A549 (cell line): ENCODE data around the gene BANF2. TPM values are rescaled to one million over a fixed set of nuclear protein-coding genes. Genes with fewer than 3 reads are reported as not detected.

ENCODE experiments used
- ATAC-seq, 2 experiments: fragments of 200-7000 bp in 1 of 2; fragments of >200 bp in 1 of 2; cut with Nextera tagmentation in 1 of 2; cut with Tn5 transposase in 1 of 2; 3 replicates each; pipeline versions ENCODE4 v1.8.0 to v1.9.1; 2018 to 2020; ENCODE audit warnings: mild to moderate bottlenecking in 1 of 2, moderate library complexity in 1 of 2
- CTCF ChIA-PET: fragments of 300-600 bp; sonication (Branson Sonifier 250); formaldehyde crosslinking; extraction: SDS; loops from one replicate; lab custom pipeline; 2021; ENCODE audit warnings: antibody characterized with exemption, inconsistent platforms; lab: Yijun Ruan, JAX
- POLR2A ChIA-PET: fragments of 350-600 bp; formaldehyde crosslinking; extraction: SDS; loops from one replicate; lab custom pipeline; 2021; ENCODE audit warnings: antibody characterized with exemption, inconsistent platforms; lab: Yijun Ruan, JAX
- DNase-seq, 2 experiments: peaks; one replicate each; pipeline versions ENCODE4 v3.0.0 to v3.0.0-alpha.2; 2011 to 2016; ENCODE audit warnings: low read depth in 1 of 2, low spot score in 1 of 2
- FAIRE-seq: peaks from 2 replicates; lab custom pipeline; 2011; peaks lifted over from hg19 to GRCh38; lab: Jason Lieb, UNC
- H3K27ac ChIP-seq, 2 experiments: fragments of >200 bp; sonication (Bioruptor Twin); formaldehyde crosslinking; 3 replicates each; pipeline ENCODE4 v1.5.1; 2016 to 2017
- H3K4me1 ChIP-seq: fragments of >200 bp; sonication (Bioruptor Twin); formaldehyde crosslinking; 3 replicates; pipeline ENCODE4 v1.6.1; 2016
- H3K4me2 ChIP-seq: fragments of >200 bp; sonication (Bioruptor Twin); formaldehyde crosslinking; 3 replicates; pipeline ENCODE4 v1.6.1; 2016
- H3K4me3 ChIP-seq: fragments of >200 bp; sonication (Bioruptor Twin); formaldehyde crosslinking; 3 replicates; pipeline ENCODE4 v1.5.1; 2016
- H3K9me3 ChIP-seq: fragments of >200 bp; sonication (Bioruptor Twin); formaldehyde crosslinking; 3 replicates; pipeline ENCODE4 v1.6.1; 2016
- CHD4 ChIP-seq: fragments of 200-600 bp; sonication (generic); IDR thresholded peaks from 2 replicates; pipeline ENCODE4 v1.6.1; 2016; ENCODE audit warnings: antibody characterized with exemption, mild to moderate bottlenecking, borderline replicate concordance
- EHMT2 ChIP-seq: fragments of 200-600 bp; sonication (generic); IDR thresholded peaks from 2 replicates; pipeline ENCODE4 v1.6.1; 2016; ENCODE audit warnings: antibody characterized with exemption, low read depth, mild to moderate bottlenecking, moderate library complexity
- FOSB ChIP-seq: fragments of 250-450 bp; sonication (Bioruptor Pico); IDR thresholded peaks from 2 replicates; pipeline ENCODE4 v1.5.0; 2020; ENCODE audit warnings: mild to moderate bottlenecking, moderate library complexity
- FOSL2 ChIP-seq, 2 experiments: fragments of 450-650 bp in 1 of 2; fragments of >200 bp in 1 of 2; sonication (Bioruptor Twin) in 1 of 2; formaldehyde crosslinking; IDR thresholded peaks; 2 replicates each; pipeline versions ENCODE4 v1.5.0 to v1.6.1; 2016 to 2020; ENCODE audit warnings: mild to moderate bottlenecking in 1 of 2, moderate library complexity in 1 of 2
- HDAC2 ChIP-seq: fragments of 200-600 bp; sonication (generic); IDR thresholded peaks from 2 replicates; pipeline ENCODE4 v1.6.1; 2016
- HES2 ChIP-seq: fragments of >200 bp; sonication (Bioruptor Twin); formaldehyde crosslinking; IDR thresholded peaks from 2 replicates; pipeline ENCODE4 v1.6.1; 2016
- HOXB13 ChIP-seq: fragments of 250-450 bp; sonication (Bioruptor Pico); IDR thresholded peaks from 2 replicates; pipeline ENCODE4 v1.5.0; 2020; ENCODE audit warnings: low read depth, mild to moderate bottlenecking, moderate library complexity
- JUN ChIP-seq, 2 experiments: fragments of >200 bp; sonication (Bioruptor Twin); formaldehyde crosslinking; IDR thresholded peaks; 2 replicates in 1 of 2; 3 replicates in 1 of 2; pipeline ENCODE4 v1.6.1; 2016 to 2017
- KDM5A ChIP-seq: fragments of 200-600 bp; sonication (generic); IDR thresholded peaks from 2 replicates; pipeline ENCODE4 v1.6.1; 2016; ENCODE audit warnings: antibody characterized with exemption, mild to moderate bottlenecking
- MAFK ChIP-seq: fragments of 450-650 bp; IDR thresholded peaks from 2 replicates; pipeline ENCODE4 v1.6.1; 2014; ENCODE audit not compliant: partially characterized antibody
- MAZ ChIP-seq: fragments of 150-350 bp; IDR thresholded peaks from 2 replicates; pipeline ENCODE4 v1.6.1; 2014; ENCODE audit warnings: antibody characterized with exemption, low read depth, low read length, borderline replicate concordance
- NFE2L2 ChIP-seq: fragments of 150-350 bp; conservative IDR thresholded peaks from 2 replicates; pipeline ENCODE4 v1.6.1; 2014; ENCODE audit warnings: low read length
- PBX3 ChIP-seq: IDR thresholded peaks from 2 replicates; pipeline ENCODE4 v1.6.1; 2012
- POLR2A ChIP-seq: IDR thresholded peaks from 2 replicates; pipeline ENCODE4 v1.6.1; 2012; ENCODE audit warnings: mild to moderate bottlenecking, low read length
- REST ChIP-seq: fragments of 200-600 bp; sonication (generic); IDR thresholded peaks from 2 replicates; pipeline ENCODE4 v1.6.1; 2016; ENCODE audit warnings: antibody characterized with exemption, mild to moderate bottlenecking, moderate library complexity
- WGBS: methylation state at CpG from one replicate; pipeline ENCODE4 v1.1.6; 2017; ENCODE audit errors: missing lambda C conversion rate; 5-methylcytosine and 5-hydroxymethylcytosine counted together
- polyA plus RNA-seq, 4 experiments: library from polyadenylated mRNA; depleted of rRNA in 3 of 4; stranded (reverse); fragments of >200 nt; fragmentation: RNase III in 1 of 4; extraction: RNeasy Plus Mini Kit Qiagen cat#74134 plus additional on column Dnase treatment in 1 of 4; gene quantifications; 2 replicates in 3 of 4; 3 replicates in 1 of 4; pipeline ENCODE4 v1.2.3, GENCODE V29; 2011 to 2017
- TF ChIP-seq, protein P1 (sequence below): fragments of 450-650 bp; IDR thresholded peaks from 2 replicates; pipeline ENCODE4 v1.6.1; 2014; ENCODE audit warnings: antibody characterized with exemption
- TF ChIP-seq, protein P2 (sequence below): IDR thresholded peaks from 2 replicates; pipeline ENCODE4 v1.6.1; 2012; ENCODE audit warnings: low read depth, borderline replicate concordance
- TF ChIP-seq, protein P3 (sequence below): fragments of >200 bp; sonication (Bioruptor Twin); formaldehyde crosslinking; IDR thresholded peaks from 3 replicates; pipeline ENCODE4 v1.6.1; 2016

The BANF2 gene
- polyA plus RNA-seq, 2 of the 4 experiments (the other 2 are of a cell fraction) = not detected

DNA sequence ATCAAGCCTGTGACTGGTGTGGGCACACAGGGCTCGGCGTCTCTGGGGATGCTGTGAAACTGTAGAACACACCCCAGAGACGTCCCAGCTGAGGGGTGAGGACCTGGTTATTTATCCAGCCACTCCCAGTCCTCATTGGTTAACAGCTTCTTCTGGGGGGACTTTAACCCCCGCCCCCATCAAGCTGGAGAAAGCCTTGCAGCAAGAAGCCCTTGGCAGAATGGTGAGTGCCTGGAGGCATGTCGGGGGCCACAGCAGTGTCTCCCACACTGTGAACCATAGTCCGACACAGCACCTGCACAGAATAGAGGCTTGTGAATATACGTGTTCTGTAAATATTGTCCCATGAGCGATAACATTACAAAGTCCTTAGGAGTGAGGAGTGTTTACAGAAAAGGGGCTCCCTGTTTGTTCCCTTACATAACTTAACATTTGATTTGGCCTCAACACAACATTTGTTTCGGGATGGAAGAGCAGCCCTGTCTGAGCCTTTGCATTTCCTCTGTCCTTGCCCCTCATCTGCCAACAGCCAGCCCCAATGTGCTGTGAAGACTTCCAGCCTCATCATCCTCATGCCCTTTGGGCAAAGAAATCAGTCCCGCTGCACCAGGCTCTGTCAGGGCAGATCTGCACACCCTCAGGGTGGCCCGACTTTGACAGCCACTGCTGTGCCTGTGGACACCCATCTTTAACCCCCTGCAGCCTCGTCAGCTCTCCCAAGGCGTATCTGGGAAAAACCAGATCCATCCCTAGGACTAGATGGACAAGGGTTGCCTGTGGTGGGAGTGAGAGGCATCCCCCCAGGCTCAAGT is 15.5 kb upstream of the BANF2 start:
- ATAC-seq = no peak
- Histone ChIP-seq H3K4me2 (no peak overlapping the region), H3K4me3 (no peak overlapping the region), H3K9me3 (peaks cover 24% of the 10 kb centered on the region), H3K4me1 (peaks cover 25% of the 10 kb centered on the region), H3K27ac (no peak overlapping the region)
- no peak for FAIRE-seq
- TF ChIP-seq HES2 (no peak), NFE2L2 (no peak), REST (no peak)
- CTCF ChIA-PET = interaction anchor here (0.6 to 5.9 kb wide), 10 partner anchors 8 to 592 kb away, joined by 3 to 58 read pairs (median 4); no protein-coding TSS in a partner anchor
- 32% methylated on average over 13 of the region's 13 CpGs for WGBS
- POLR2A ChIA-PET = no interaction called here
- DNase-seq = no peak

DNA sequence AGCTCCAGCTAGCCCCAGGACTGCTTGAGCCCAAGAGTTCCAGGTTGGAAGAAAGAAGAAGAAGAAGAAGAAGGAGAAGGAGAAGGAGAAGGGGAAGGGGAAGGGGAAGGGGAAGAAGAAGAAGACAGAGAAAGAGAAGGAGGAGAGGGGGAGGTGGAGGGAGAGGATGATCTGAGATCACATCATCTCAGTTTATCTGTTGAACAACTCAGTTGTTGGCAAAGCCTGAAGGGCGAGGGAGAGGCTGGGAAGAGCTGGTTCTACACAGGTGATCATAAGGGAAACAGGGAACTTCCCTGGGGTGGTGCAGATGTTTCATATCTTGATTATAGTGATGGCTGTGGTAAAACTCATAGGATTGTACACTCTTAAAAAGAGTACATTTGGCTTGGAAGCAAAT is 14.6 kb upstream of the BANF2 start:
- WGBS = 5% methylated on average over 1 of the region's 1 CpG
- no peak for DNase-seq
- FAIRE-seq = no peak
- ATAC-seq = no peak
- Histone ChIP-seq H3K4me2 (no peak overlapping the region), H3K4me1 (peaks cover 16% of the 10 kb centered on the region), H3K4me3 (no peak overlapping the region), H3K27ac (no peak overlapping the region), H3K9me3 (peaks cover 24% of the 10 kb centered on the region)
- ChIA-PET CTCF (no interaction called here), POLR2A (interaction anchor here (0.7 kb wide), 1 partner anchor 213 kb away, joined by 8 read pairs; no protein-coding TSS in a partner anchor)
- TF ChIP-seq, protein P1, sequence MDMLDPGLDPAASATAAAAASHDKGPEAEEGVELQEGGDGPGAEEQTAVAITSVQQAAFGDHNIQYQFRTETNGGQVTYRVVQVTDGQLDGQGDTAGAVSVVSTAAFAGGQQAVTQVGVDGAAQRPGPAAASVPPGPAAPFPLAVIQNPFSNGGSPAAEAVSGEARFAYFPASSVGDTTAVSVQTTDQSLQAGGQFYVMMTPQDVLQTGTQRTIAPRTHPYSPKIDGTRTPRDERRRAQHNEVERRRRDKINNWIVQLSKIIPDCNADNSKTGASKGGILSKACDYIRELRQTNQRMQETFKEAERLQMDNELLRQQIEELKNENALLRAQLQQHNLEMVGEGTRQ = no peak
- TF ChIP-seq, protein P2, sequence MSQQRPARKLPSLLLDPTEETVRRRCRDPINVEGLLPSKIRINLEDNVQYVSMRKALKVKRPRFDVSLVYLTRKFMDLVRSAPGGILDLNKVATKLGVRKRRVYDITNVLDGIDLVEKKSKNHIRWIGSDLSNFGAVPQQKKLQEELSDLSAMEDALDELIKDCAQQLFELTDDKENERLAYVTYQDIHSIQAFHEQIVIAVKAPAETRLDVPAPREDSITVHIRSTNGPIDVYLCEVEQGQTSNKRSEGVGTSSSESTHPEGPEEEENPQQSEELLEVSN = no peak
- TF ChIP-seq PBX3 = no peak

DNA sequence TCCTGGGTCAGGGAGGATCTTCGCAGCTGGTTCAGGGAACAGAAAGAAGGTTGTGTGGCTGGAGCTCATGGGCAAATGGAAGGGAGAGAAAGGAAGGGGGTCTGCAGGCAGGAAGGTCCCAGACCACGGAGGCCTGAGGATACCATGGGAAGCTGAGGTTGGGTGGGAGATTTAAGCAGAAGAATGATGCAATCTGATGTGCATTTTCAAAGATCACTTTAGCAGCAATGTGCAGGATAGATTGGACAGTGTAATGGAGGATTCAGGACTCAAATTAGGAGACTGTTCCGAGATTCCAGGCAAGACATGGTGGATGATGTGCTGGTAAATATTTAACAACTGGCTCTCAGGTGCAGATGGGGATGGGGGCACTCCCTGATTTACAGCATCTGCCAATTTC is 12.0 kb upstream of the BANF2 start:
- no peak overlapping the region for H3K4me2 ChIP-seq
- no peak for FAIRE-seq
- peaks cover 13% of the 10 kb centered on the region for H3K4me1 ChIP-seq
- no peak for DNase-seq
- TF ChIP-seq FOSL2 (IDR thresholded peaks at IDR 0.05) = no peak
- TF ChIP-seq FOSL2 (CRISPR knock-in tag; IDR thresholded peaks at IDR 0.05) = no peak
- TF ChIP-seq, protein P3, sequence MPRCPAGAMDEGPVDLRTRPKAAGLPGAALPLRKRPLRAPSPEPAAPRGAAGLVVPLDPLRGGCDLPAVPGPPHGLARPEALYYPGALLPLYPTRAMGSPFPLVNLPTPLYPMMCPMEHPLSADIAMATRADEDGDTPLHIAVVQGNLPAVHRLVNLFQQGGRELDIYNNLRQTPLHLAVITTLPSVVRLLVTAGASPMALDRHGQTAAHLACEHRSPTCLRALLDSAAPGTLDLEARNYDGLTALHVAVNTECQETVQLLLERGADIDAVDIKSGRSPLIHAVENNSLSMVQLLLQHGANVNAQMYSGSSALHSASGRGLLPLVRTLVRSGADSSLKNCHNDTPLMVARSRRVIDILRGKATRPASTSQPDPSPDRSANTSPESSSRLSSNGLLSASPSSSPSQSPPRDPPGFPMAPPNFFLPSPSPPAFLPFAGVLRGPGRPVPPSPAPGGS = no peak
- TF ChIP-seq PBX3 = no peak
- TF ChIP-seq MAZ = no peak
- TF ChIP-seq KDM5A = no peak
- TF ChIP-seq JUN (IDR thresholded peaks at IDR 0.05) = no peak
- TF ChIP-seq POLR2A = no peak
- no peak for TF ChIP-seq HDAC2
- TF ChIP-seq NFE2L2 = no peak
- no peak for TF ChIP-seq MAFK
- no peak for TF ChIP-seq FOSB (CRISPR knock-in tag)
- no peak for TF ChIP-seq EHMT2
- no peak for TF ChIP-seq HOXB13 (CRISPR knock-in tag)
- no peak for TF ChIP-seq CHD4
- no peak for ATAC-seq
- peaks cover 24% of the 10 kb centered on the region for H3K9me3 ChIP-seq
- no peak overlapping the region for H3K4me3 ChIP-seq
- CTCF ChIA-PET = interaction anchor here (1.0 to 1.7 kb wide), 3 partner anchors 35 to 210 kb away, joined by 3 to 5 read pairs (median 4); no protein-coding TSS in a partner anchor
- POLR2A ChIA-PET = no interaction called here
- H3K27ac ChIP-seq = no peak overlapping the region
- WGBS = 28% methylated on average over 3 of the region's 3 CpGs
